NCI-H2171 treated with DMSO at 0.1 percent for 48 hours (cell line): ENCODE data around the gene TMIE.
"Not testable (repeated sequence)": the region's sequence is repeated elsewhere in the genome, so short reads cannot be mapped to it uniquely, and the experiment has no call there.

Source experiments
- DNase-seq: peaks from one replicate; lab custom pipeline; 2025; lab: John Stamatoyannopoulos, UW

Gene TMIE

GRCh38 chr3:46685446-46685845 is 15.7 kb upstream of the TMIE start:
- DNase-seq, result no peak

- no peak for DNase-seq
Observed at GRCh38 chr3:46690798-46691197, 10.4 kb upstream of the TMIE start.

GRCh38 chr3:46692566-46692990 is 8.6 kb upstream of the TMIE start:
- DNase-seq, result no peak

- DNase-seq, result peak; percentile 8
Observed at GRCh38 chr3:46693038-46693891, 7.9 kb upstream of the TMIE start, which contains the start of gene ALS2CL. Gene ALS2CL (minus strand): TSS chr3:46693679. CDS start chr3:46689440, 4,239 bp downstream.

DNA sequence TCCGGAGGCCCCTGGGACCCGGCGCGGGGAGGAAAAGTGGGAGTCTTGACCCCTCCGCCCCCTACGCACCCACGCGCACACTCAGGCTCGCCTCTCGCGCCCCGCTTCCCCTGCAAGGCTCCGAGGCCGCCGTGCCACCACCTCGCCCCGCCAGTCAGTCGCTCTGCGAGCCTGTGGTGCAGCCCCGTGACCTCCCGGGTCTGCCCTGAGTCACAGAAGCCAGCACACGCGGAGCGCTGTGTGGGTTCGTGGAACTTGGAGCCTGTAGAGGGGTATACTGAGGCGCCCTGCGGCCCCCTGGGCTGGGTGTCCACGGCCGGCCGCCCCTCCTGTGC is 7.3 kb upstream of the TMIE start:
- DNase-seq, result no peak

GRCh38 chr3:46694520-46694919 is 6.7 kb upstream of the TMIE start:
- no peak for DNase-seq

DNA sequence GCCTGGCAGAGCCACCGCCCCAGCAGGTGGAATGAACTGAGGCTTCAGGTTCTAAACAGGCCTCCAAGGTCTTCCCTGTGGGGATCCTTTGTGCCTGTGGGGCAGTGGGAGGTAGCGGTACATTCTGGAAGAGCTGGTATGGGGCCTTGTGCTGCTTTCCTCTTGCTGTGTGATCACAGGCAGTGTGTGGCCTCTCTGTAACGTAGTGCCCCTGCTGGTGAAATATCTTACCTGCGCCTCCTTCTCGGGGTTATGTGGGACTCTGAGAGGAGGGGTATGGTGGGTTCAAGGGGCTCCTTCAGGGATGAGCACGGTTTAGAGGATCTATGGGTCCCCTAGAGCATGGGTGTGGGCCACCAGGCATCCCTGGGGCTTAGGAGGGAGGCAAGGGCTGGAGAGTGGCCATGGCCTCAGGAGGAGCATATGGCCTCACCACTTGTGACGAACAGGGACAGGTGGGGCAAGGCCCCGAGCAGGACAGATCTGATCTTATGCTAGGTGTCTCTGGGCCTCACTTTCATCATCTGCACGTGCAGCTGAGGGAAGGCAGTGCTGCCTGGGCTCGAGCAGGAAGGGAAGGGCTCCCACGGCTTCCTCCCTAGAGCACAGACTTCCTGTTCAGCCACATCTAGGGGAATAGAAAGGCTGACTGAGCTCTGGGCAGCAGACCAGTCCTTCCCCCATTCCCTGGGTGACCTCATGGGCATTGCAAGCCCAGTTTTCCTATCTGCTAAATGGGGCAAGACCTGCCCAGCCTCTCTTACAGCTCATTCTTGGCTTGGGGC is 5.8 kb upstream of the TMIE start:
- DNase-seq, result no peak

- no peak for DNase-seq
Observed at GRCh38 chr3:46695962-46696894, 5.0 kb upstream of the TMIE start.

GRCh38 chr3:46699676-46700523 is 1.3 kb upstream of the TMIE start:
- no peak for DNase-seq

DNA sequence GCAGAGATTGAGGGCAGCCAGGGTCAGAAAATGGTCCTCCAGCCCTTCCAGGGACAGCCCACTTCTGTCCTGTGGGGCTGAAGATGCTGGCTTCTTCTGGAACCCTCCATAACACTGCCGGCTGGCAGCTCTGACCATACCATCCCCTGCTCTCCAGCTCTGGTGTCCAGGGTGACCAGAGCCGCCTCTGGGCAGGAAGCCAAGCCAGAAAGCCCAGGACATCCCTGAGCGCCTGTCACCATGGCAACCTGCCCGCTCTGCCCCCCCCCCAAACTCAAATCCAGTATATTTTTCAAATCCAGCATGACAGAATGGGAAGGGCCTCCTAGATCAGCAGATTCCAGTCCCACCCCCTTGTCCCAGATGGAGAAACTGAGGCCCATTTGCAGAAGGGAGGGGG is 420 bp upstream of the TMIE start:
- DNase-seq, result no peak

- DNase-seq, result no peak
Observed at GRCh38 chr3:46702246-46703012, 1.2 kb downstream of the TMIE start.

- DNase-seq, result no peak
Observed at GRCh38 chr3:46703013-46703520, 1.9 kb downstream of the TMIE start.

- not testable (repeated sequence) for DNase-seq
Observed at GRCh38 chr3:46704346-46704745, 3.2 kb downstream of the TMIE start.

DNA sequence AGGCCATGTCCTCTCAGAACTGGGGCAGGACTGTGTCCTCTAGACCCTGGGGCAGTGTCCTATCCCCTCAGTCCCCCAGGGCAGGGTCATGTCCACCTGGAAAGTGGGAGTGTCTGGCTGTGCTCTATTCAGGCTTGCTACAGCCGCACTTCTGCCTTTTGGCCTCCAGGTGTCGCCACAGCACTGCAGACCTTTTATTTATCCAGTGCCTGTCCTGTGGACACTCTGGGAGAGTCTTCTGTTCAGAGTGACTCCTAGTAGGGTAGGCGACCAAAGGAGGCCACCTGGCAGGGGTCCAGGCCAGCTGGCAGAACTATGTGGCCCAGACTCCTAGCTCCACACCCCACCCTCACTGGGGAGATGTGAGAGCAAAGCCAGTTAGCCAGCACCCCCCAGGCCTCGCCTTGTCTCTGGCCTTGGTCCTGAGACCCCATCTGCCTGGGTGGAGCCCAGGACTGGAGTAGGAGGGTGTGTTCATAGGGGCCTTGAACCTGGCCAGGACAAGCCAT is 3.9 kb downstream of the TMIE start:
- DNase-seq, result peak; percentile 8

- no peak for DNase-seq
Observed at GRCh38 chr3:46705751-46706552, 4.8 kb downstream of the TMIE start.

- no peak for DNase-seq
Observed at GRCh38 chr3:46706771-46707582, 5.8 kb downstream of the TMIE start.

DNA sequence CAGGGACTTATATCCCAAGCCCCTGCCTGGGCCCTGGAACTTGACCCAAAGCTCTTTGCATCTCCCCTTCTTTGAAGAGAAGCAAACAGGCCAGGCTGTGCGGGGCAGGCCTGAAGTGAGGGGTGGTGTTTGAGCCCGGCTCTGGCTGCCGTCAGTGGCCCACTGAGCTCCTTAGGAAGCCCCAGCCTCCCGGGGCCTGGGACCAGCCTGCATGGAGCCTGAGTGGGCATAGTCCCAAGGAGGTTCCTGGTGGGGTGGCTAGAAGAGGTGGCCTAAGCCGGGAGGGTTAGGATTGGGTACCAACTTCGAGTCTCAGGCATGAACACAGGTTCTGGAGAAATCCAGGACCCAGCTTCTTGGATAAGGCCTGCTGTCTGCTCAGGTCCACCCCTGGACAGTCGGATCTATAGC is 6.4 kb downstream of the TMIE start:
- no peak for DNase-seq
